ENCODE data around the gene MTUS2.

DNA sequence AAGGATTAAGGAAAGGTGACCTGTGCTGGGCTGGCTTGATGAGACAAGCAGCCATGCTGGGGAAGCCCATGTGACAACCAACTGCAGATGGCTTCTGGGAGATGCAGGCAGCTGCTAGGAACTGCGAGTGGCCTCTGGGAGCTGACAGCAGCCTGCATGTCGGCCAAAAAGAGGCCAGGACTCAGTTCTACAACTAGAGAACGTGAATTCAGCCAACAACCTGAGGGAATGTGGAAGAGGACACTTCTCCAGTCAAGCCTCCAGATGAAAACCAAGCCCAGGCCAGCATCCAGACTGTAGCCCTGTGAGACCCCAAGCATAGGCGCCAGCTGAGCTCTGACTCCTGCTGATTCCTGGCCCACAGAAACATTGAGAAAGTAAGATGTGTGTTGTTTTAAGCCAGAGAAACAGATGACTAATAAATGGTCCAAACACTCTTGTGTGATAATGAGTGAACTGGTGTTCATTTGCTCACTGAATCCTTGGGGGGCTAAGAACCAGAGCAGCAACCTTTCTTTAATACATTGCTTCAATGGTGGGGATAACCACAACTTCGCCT is 730.4 kb downstream of the MTUS2 start:
- TF ChIP-seq CTCF (conservative IDR thresholded peaks at IDR 0.05; ENCODE audit: low read depth, low read length) (no peak), EZH2 (IDR thresholded peaks at IDR 0.05; ENCODE audit: borderline replicate concordance, low read depth, low read length, poor library complexity, severe bottlenecking) (no peak)
